Measurements from ENCODE around the gene NUDT6.
A peak's percentile ranks its signal among the peaks of the same experiment; 100 is the strongest.

NUDT6 gene

DNA sequence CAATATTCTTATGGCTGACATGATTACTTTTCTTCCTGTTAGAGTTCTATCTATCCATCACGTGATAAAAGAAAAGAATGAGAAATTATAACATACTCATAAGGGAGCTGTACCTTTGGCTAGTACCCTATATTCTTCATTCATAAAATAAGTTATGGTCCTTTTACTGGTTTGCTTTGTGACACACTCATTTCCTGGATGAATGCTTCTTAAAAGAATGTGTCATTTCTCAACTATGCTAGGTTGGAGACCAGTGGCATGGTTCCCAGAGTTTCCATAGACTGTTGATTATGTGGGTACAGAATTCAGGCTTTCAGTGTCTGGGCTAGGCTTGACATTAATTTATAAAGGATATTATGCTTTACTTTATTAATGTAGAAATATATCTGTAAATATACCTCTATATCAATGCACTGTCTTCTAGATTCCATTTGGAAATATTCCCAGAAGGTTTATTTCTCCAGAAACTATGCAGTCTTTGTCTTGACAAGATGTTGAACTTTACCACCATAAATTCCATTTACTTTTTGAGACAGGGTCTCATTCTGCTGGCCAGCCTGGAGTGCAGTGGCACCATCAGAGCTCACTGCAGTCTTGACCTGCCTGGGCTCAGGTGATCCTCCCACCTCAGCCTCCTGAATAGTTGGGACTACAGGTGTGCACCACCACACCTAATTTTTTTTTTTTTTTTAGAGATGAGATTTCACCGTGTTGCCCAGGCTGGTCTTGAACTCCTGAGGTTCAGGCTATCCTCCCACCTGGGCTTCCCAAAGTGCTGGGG lies 23.8 kb downstream of the NUDT6 start:
- TF ChIP-seq, protein P1, sequence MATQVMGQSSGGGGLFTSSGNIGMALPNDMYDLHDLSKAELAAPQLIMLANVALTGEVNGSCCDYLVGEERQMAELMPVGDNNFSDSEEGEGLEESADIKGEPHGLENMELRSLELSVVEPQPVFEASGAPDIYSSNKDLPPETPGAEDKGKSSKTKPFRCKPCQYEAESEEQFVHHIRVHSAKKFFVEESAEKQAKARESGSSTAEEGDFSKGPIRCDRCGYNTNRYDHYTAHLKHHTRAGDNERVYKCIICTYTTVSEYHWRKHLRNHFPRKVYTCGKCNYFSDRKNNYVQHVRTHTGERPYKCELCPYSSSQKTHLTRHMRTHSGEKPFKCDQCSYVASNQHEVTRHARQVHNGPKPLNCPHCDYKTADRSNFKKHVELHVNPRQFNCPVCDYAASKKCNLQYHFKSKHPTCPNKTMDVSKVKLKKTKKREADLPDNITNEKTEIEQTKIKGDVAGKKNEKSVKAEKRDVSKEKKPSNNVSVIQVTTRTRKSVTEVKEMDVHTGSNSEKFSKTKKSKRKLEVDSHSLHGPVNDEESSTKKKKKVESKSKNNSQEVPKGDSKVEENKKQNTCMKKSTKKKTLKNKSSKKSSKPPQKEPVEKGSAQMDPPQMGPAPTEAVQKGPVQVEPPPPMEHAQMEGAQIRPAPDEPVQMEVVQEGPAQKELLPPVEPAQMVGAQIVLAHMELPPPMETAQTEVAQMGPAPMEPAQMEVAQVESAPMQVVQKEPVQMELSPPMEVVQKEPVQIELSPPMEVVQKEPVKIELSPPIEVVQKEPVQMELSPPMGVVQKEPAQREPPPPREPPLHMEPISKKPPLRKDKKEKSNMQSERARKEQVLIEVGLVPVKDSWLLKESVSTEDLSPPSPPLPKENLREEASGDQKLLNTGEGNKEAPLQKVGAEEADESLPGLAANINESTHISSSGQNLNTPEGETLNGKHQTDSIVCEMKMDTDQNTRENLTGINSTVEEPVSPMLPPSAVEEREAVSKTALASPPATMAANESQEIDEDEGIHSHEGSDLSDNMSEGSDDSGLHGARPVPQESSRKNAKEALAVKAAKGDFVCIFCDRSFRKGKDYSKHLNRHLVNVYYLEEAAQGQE (IDR thresholded peaks at IDR 0.05; ENCODE audit: low read depth): no peak
- TF ChIP-seq NFIC (IDR thresholded peaks at IDR 0.05): peak; percentile 86
- TF ChIP-seq TAF1 (IDR thresholded peaks at IDR 0.05; ENCODE audit: low read depth): no peak
- TF ChIP-seq YY1 (IDR thresholded peaks at IDR 0.05; ENCODE audit: low read depth): no peak
- TF ChIP-seq EP300 (IDR thresholded peaks at IDR 0.05; ENCODE audit: borderline replicate concordance): peak; percentile 79; the same call in 1 of the 2 replicates
- TF ChIP-seq CEBPB (IDR thresholded peaks at IDR 0.05): 0 out of 2 replicates have a peak, but pooled peaks have one; percentile 4
- TF ChIP-seq, protein P2, sequence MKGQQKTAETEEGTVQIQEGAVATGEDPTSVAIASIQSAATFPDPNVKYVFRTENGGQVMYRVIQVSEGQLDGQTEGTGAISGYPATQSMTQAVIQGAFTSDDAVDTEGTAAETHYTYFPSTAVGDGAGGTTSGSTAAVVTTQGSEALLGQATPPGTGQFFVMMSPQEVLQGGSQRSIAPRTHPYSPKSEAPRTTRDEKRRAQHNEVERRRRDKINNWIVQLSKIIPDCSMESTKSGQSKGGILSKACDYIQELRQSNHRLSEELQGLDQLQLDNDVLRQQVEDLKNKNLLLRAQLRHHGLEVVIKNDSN (IDR thresholded peaks at IDR 0.05): peak; percentile 69
- TF ChIP-seq TCF12 (IDR thresholded peaks at IDR 0.05; ENCODE audit: low read depth): peak; percentile 55; the same call in 1 of the 2 replicates
- TF ChIP-seq FOXM1 (IDR thresholded peaks at IDR 0.05; ENCODE audit: borderline replicate concordance, low read depth): peak; percentile 60; the same call in 1 of the 2 replicates
- peak; percentile 85 for TF ChIP-seq TEAD4 (IDR thresholded peaks at IDR 0.05)

DNA sequence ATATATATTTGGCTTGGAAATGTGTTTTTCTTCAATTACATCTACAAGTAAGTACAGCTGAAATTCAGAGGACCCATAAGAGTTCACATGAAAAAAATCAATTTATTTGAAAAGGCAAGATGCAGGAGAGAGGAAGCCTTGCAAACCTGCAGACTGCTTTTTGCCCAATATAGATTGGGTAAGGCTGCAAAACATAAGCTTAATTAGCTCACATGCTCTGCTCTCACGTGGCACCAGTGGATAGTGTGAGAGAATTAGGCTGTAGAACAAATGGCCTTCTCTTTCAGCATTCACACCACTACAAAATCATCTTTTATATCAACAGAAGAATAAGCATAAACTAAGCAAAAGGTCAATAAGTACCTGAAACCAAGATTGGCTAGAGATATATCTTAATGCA lies 26.1 kb downstream of the NUDT6 start:
- TF ChIP-seq NFIC (IDR thresholded peaks at IDR 0.05) (no peak), YY1 (IDR thresholded peaks at IDR 0.05; ENCODE audit: low read depth) (no peak), EP300 (IDR thresholded peaks at IDR 0.05; ENCODE audit: borderline replicate concordance) (no peak), CREB1 (IDR thresholded peaks at IDR 0.05; ENCODE audit: low read depth) (no peak), RAD21 (IDR thresholded peaks at IDR 0.05; ENCODE audit: low read depth) (no peak), ZBTB7A (IDR thresholded peaks at IDR 0.05; ENCODE audit: low read depth) (no peak), TEAD4 (IDR thresholded peaks at IDR 0.05) (no peak), TCF12 (IDR thresholded peaks at IDR 0.05; ENCODE audit: low read depth) (no peak), CEBPB (IDR thresholded peaks at IDR 0.05) (no peak), TAF1 (IDR thresholded peaks at IDR 0.05; ENCODE audit: low read depth) (no peak), FOXM1 (IDR thresholded peaks at IDR 0.05; ENCODE audit: borderline replicate concordance, low read depth) (no peak), EGR1 (IDR thresholded peaks at IDR 0.05) (no peak)
- TF ChIP-seq, protein P2 (IDR thresholded peaks at IDR 0.05): no peak
- TF ChIP-seq, protein P1 (IDR thresholded peaks at IDR 0.05; ENCODE audit: low read depth): no peak
- TF ChIP-seq, protein P3, sequence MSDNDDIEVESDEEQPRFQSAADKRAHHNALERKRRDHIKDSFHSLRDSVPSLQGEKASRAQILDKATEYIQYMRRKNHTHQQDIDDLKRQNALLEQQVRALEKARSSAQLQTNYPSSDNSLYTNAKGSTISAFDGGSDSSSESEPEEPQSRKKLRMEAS (IDR thresholded peaks at IDR 0.05): no peak

DNA sequence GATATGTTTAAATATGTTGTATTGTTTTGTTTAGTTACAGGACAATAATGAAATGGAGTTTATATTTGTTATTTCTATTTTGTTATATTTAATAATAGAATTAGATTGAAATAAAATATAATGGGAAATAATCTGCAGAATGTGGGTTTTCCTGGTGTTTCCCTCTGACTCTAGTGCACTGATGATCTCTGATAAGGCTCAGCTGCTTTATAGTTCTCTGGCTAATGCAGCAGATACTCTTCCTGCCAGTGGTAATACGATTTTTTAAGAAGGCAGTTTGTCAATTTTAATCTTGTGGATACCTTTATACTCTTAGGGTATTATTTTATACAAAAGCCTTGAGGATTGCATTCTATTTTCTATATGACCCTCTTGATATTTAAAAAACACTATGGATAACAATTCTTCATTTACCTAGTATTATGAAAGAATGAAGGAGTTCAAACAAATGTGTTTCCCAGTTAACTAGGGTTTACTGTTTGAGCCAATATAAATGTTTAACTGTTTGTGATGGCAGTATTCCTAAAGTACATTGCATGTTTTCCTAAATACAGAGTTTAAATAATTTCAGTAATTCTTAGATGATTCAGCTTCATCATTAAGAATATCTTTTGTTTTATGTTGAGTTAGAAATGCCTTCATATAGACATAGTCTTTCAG lies 26.9 kb downstream of the NUDT6 start:
- TF ChIP-seq YY1 (IDR thresholded peaks at IDR 0.05; ENCODE audit: low read depth) (no peak), FOXM1 (IDR thresholded peaks at IDR 0.05; ENCODE audit: borderline replicate concordance, low read depth) (no peak), TCF12 (IDR thresholded peaks at IDR 0.05; ENCODE audit: low read depth) (no peak), TEAD4 (IDR thresholded peaks at IDR 0.05) (no peak), EP300 (IDR thresholded peaks at IDR 0.05; ENCODE audit: borderline replicate concordance) (no peak), CEBPB (IDR thresholded peaks at IDR 0.05) (no peak), NFIC (IDR thresholded peaks at IDR 0.05) (no peak), RAD21 (IDR thresholded peaks at IDR 0.05; ENCODE audit: low read depth) (no peak), EGR1 (IDR thresholded peaks at IDR 0.05) (no peak), ZBTB7A (IDR thresholded peaks at IDR 0.05; ENCODE audit: low read depth) (no peak), TAF1 (IDR thresholded peaks at IDR 0.05; ENCODE audit: low read depth) (no peak), CREB1 (IDR thresholded peaks at IDR 0.05; ENCODE audit: low read depth) (no peak)
- TF ChIP-seq, protein P3 (IDR thresholded peaks at IDR 0.05): no peak
- TF ChIP-seq, protein P2 (IDR thresholded peaks at IDR 0.05): no peak
- TF ChIP-seq, protein P1 (IDR thresholded peaks at IDR 0.05; ENCODE audit: low read depth): no peak

Measured in Ishikawa (cell line).